SK-N-SH (cell line): ENCODE results near the gene ARHGEF7. TPM values are rescaled to one million over a fixed set of nuclear protein-coding genes. Genes with fewer than 3 reads are reported as not detected.

ENCODE experiments used
- CTCF ChIA-PET: fragments of 300-600, 350-600 bp; formaldehyde crosslinking; extraction: SDS; loops from one replicate; lab custom pipeline; 2021; lab: Yijun Ruan, JAX
- POLR2A ChIA-PET: fragments of 350-600 bp; sonication (Branson Sonifier 250); formaldehyde crosslinking; extraction: SDS; loops from one replicate; lab custom pipeline; 2020; ENCODE audit warnings: antibody characterized with exemption, inconsistent platforms; lab: Yijun Ruan, JAX
- DNase-seq: peaks from one replicate; pipeline ENCODE4 v3.0.0; 2012
- H2AFZ ChIP-seq: fragments of 200-600 bp; sonication (generic); 2 replicates; pipeline ENCODE4 v1.8.1; 2016; ENCODE audit warnings: antibody characterized with exemption, mild to moderate bottlenecking, low read depth
- H3F3A ChIP-seq: fragments of 200-600 bp; sonication (generic); replicated peaks from 2 replicates; pipeline ENCODE3; 2016; ENCODE audit warnings: antibody characterized with exemption, mild to moderate bottlenecking; ENCODE audit not compliant: insufficient read depth
- H3K27ac ChIP-seq, 2 experiments: fragments of 200-500 bp in 1 of 2; fragments of 200-600 bp in 1 of 2; sonication (Bioruptor generic) in 1 of 2; sonication (generic), shearing (Covaris generic) in 1 of 2; 2 replicates each; pipeline versions ENCODE4 v1.5.1 to v1.6.1; 2014 to 2016; ENCODE audit warnings: low read depth in 2 of 2, inconsistent platforms in 1 of 2, low read length in 1 of 2, mild to moderate bottlenecking in 1 of 2, mixed read lengths in 1 of 2
- H3K27me3 ChIP-seq: fragments of 200-600 bp; sonication (generic), shearing (Covaris generic); 2 replicates; pipeline ENCODE4 v1.6.1; 2016; ENCODE audit warnings: mixed run types; ENCODE audit not compliant: insufficient read depth
- H3K36me3 ChIP-seq, 2 experiments: fragments of 200-500 bp in 1 of 2; fragments of 200-600 bp in 1 of 2; sonication (Bioruptor generic) in 1 of 2; sonication (generic) in 1 of 2; replicated peaks in 1 of 2; 2 replicates each; pipeline versions ENCODE3 to v1.5.1; 2014 to 2016; ENCODE audit warnings: low read length in 1 of 2, mild to moderate bottlenecking in 1 of 2; ENCODE audit not compliant: insufficient read depth in 2 of 2, control insufficient read depth in 1 of 2
- H3K4me1 ChIP-seq, 2 experiments: fragments of 200-500 bp in 1 of 2; fragments of 200-600 bp in 1 of 2; sonication (Bioruptor generic) in 1 of 2; sonication (generic), shearing (Covaris generic) in 1 of 2; 2 replicates each; pipeline versions ENCODE4 v1.5.1 to v1.6.1; 2014 to 2016; ENCODE audit warnings: low read depth in 1 of 2, low read length in 1 of 2, mixed run types in 1 of 2; ENCODE audit not compliant: insufficient read depth in 2 of 2, control insufficient read depth in 1 of 2
- H3K4me2 ChIP-seq: fragments of 200-600 bp; sonication (generic), shearing (Covaris generic); 2 replicates; pipeline ENCODE4 v1.6.1; 2017; ENCODE audit warnings: mixed run types
- H3K4me3 ChIP-seq, 2 experiments: fragments of 200-500 bp in 1 of 2; fragments of 200-600 bp in 1 of 2; sonication (Bioruptor generic) in 1 of 2; sonication (generic), shearing (Covaris generic) in 1 of 2; 2 replicates each; pipeline versions ENCODE4 v1.5.1 to v1.8.1; 2014 to 2016; ENCODE audit warnings: low read depth in 2 of 2, inconsistent platforms in 1 of 2, low read length in 1 of 2, mild to moderate bottlenecking in 1 of 2, mixed read lengths in 1 of 2, moderate library complexity in 1 of 2
- H3K79me2 ChIP-seq: fragments of 200-600 bp; sonication (generic); 2 replicates; pipeline ENCODE4 v1.8.1; 2017; ENCODE audit warnings: mild to moderate bottlenecking; ENCODE audit not compliant: insufficient read depth
- H3K9ac ChIP-seq: fragments of 200-600 bp; sonication (generic); 2 replicates; pipeline ENCODE4 v1.6.1; 2017; ENCODE audit warnings: mixed run types
- H3K9me2 ChIP-seq: fragments of 200-600 bp; sonication (generic); 2 replicates; pipeline ENCODE4 v1.6.1; 2017; ENCODE audit warnings: mixed run types
- H3K9me3 ChIP-seq: fragments of 200-600 bp; sonication (generic); 2 replicates; pipeline ENCODE4 v1.6.1; 2017; ENCODE audit warnings: mixed run types, mild to moderate bottlenecking, moderate library complexity
- H4K20me1 ChIP-seq: fragments of 200-600 bp; sonication (generic); 2 replicates; pipeline ENCODE4 v1.6.1; 2017; ENCODE audit warnings: mild to moderate bottlenecking, mixed run types; ENCODE audit not compliant: insufficient read depth
- CHD2 ChIP-seq: fragments of 150-350 bp; IDR thresholded peaks from 2 replicates; pipeline ENCODE4 v1.6.1; 2018; ENCODE audit warnings: low read length; ENCODE audit not compliant: partially characterized antibody
- EP300 ChIP-seq, 2 experiments: IDR thresholded peaks; 2 replicates each; pipeline versions ENCODE4 v1.4.0 to v1.6.1; 2012; ENCODE audit warnings: borderline replicate concordance in 1 of 2, low read depth in 1 of 2, low read length in 1 of 2
- EZH2phosphoT487 ChIP-seq: fragments of 200-600 bp; sonication (generic); IDR thresholded peaks from 2 replicates; pipeline ENCODE4 v1.6.1; 2017; ENCODE audit warnings: low read depth, mixed run types, mild to moderate bottlenecking, antibody characterized with exemption, moderate library complexity, borderline replicate concordance
- FOXM1 ChIP-seq: IDR thresholded peaks from 2 replicates; pipeline ENCODE4 v1.4.0; 2012; ENCODE audit warnings: low read depth, mild to moderate bottlenecking
- JUND ChIP-seq: IDR thresholded peaks from 2 replicates; pipeline ENCODE4 v1.4.0; 2012
- NRF1 ChIP-seq: IDR thresholded peaks from 2 replicates; pipeline ENCODE4 v1.6.1; 2012; ENCODE audit warnings: low read depth, mild to moderate bottlenecking, low read length
- POLR2AphosphoS5 ChIP-seq: IDR thresholded peaks from 2 replicates; pipeline ENCODE4 v1.6.1; 2012; ENCODE audit warnings: low read depth, low read length
- REST ChIP-seq: IDR thresholded peaks from 2 replicates; pipeline ENCODE4 v1.6.1; 2012; ENCODE audit warnings: mild to moderate bottlenecking, low read depth, low read length, moderate library complexity
- RFX5 ChIP-seq: IDR thresholded peaks from 2 replicates; pipeline ENCODE4 v1.6.1; 2012; ENCODE audit warnings: mild to moderate bottlenecking, improper control_type of control experiment, low read length
- RXRA ChIP-seq: IDR thresholded peaks from 2 replicates; pipeline ENCODE4 v1.4.0; 2012; ENCODE audit warnings: low read depth, mild to moderate bottlenecking, borderline replicate concordance
- SMC3 ChIP-seq: IDR thresholded peaks from 2 replicates; pipeline ENCODE4 v1.6.1; 2012; ENCODE audit warnings: low read depth, low read length, improper control_type of control experiment
- TAF1 ChIP-seq: IDR thresholded peaks from 2 replicates; pipeline ENCODE4 v1.6.1; 2012; ENCODE audit warnings: low read depth, mild to moderate bottlenecking, low read length, moderate library complexity, borderline replicate concordance
- TEAD4 ChIP-seq: IDR thresholded peaks from 2 replicates; pipeline ENCODE4 v1.4.0; 2012; ENCODE audit warnings: mild to moderate bottlenecking, borderline replicate concordance; ENCODE audit not compliant: insufficient read depth
- USF1 ChIP-seq: IDR thresholded peaks from 2 replicates; pipeline ENCODE4 v1.4.0; 2012; ENCODE audit warnings: low read depth, borderline replicate concordance
- USF2 ChIP-seq: fragments of 150-350 bp; IDR thresholded peaks from 2 replicates; pipeline ENCODE4 v1.6.1; 2017; ENCODE audit warnings: antibody characterized with exemption, low read length, low read depth, borderline replicate concordance
- YY1 ChIP-seq: IDR thresholded peaks from 2 replicates; pipeline ENCODE4 v1.4.0; 2012; ENCODE audit warnings: low read depth, mild to moderate bottlenecking
- ZBTB33 ChIP-seq: IDR thresholded peaks from 2 replicates; pipeline ENCODE4 v1.4.0; 2012; ENCODE audit warnings: low read depth, borderline replicate concordance
- WGBS: methylation state at CpG from one replicate; pipeline ENCODE4 v1.1.6; 2017; ENCODE audit warnings: low lambda C conversion rate; 5-methylcytosine and 5-hydroxymethylcytosine counted together
- polyA plus RNA-seq, 3 experiments: library from polyadenylated mRNA; depleted of rRNA; stranded (reverse); fragments of >200 nt; gene quantifications; 2 replicates each; pipeline ENCODE4 v1.2.3, GENCODE V29; 2012
- TF ChIP-seq, protein P1 (sequence below): fragments of 200-600 bp; sonication (generic); IDR thresholded peaks from 2 replicates; pipeline ENCODE4 v1.6.1; 2017; ENCODE audit warnings: antibody characterized with exemption, mild to moderate bottlenecking, moderate library complexity

The ARHGEF7 gene
- polyA plus RNA-seq, 1 of the 3 experiments (the other 2 are of a cell fraction), result 21.6 TPM

DNA sequence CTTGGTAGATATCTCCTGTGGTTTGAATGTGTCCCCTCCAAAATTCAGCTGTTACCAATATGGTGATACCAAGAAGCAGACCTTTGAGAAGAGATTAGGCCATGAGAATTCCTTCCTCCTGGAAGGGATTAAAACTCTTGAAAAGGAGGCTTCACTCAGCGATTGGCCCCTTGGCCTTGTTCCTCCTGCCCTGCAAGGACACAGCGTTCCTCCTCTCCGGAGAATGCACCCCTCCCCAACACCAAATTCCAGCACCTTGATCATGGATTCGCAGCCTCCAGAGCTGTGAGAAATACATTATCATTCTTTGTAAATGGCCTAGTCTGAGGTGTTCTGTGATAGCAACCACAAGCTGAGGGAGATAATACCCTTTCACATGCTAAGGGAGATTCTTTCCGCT lies 34.5 kb upstream of the ARHGEF7 start:
- Histone ChIP-seq H3K9ac (no peak overlapping the region), H3K36me3 (no peaks in the 10 kb centered on the region), H3K9me2 (no peaks in the 10 kb centered on the region), H3K9me3 (no peaks in the 10 kb centered on the region), H3K27ac (no peak overlapping the region), H3F3A (no peaks in the 10 kb centered on the region), H3K4me1 (no peaks in the 10 kb centered on the region), H3K4me2 (no peak overlapping the region), H2AFZ (no peak overlapping the region), H3K27me3 (no peaks in the 10 kb centered on the region), H3K4me3 (no peak overlapping the region), H3K79me2 (no peaks in the 10 kb centered on the region)
- no peak for DNase-seq
- 47% methylated on average over 5 of the region's 5 CpGs for WGBS
- CTCF ChIA-PET, result interaction anchor here (1.2 kb wide), 1 partner anchor 13 kb away, joined by 4 read pairs; no protein-coding TSS in a partner anchor
- POLR2A ChIA-PET, result no interaction called here
- TF ChIP-seq YY1 (no peak), JUND (no peak), POLR2AphosphoS5 (no peak), USF2 (no peak), RFX5 (no peak), REST (no peak), FOXM1 (no peak), USF1 (no peak), ZBTB33 (no peak), TEAD4 (no peak), NRF1 (no peak), CHD2 (no peak), EP300 (IDR thresholded peaks at IDR 0.05; ENCODE audit: borderline replicate concordance in 1 of 2, low read depth in 1 of 2, low read length in 1 of 2) (no peak), TAF1 (no peak), SMC3 (no peak), RXRA (no peak), EZH2phosphoT487 (no peak)
- TF ChIP-seq, protein P1, sequence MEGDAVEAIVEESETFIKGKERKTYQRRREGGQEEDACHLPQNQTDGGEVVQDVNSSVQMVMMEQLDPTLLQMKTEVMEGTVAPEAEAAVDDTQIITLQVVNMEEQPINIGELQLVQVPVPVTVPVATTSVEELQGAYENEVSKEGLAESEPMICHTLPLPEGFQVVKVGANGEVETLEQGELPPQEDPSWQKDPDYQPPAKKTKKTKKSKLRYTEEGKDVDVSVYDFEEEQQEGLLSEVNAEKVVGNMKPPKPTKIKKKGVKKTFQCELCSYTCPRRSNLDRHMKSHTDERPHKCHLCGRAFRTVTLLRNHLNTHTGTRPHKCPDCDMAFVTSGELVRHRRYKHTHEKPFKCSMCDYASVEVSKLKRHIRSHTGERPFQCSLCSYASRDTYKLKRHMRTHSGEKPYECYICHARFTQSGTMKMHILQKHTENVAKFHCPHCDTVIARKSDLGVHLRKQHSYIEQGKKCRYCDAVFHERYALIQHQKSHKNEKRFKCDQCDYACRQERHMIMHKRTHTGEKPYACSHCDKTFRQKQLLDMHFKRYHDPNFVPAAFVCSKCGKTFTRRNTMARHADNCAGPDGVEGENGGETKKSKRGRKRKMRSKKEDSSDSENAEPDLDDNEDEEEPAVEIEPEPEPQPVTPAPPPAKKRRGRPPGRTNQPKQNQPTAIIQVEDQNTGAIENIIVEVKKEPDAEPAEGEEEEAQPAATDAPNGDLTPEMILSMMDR, result no peak
- TF ChIP-seq, all 33 proteins: peak for 0
- H4K20me1 ChIP-seq, result no peaks in the 10 kb centered on the region
